CD4-positive, alpha-beta T cell treated with Interleukin-21 for 1 hour (primary cell): ENCODE results near the gene PLD4.

Experiments
- DNase-seq: peaks from one replicate; pipeline ENCODE4 v3.0.0-alpha.2; 2020

PLD4 gene

GRCh38 chr14:104976198-104977007, 51.7 kb downstream of the PLD4 start:
- peak; percentile 87 for DNase-seq

- no peak for DNase-seq
These were observed 52.5 kb downstream of the PLD4 start for GRCh38 chr14:104977008-104977680.

GRCh38 chr14:104977681-104978653, 53.3 kb downstream of the PLD4 start, which contains the start of gene AHNAK2:
TSS of gene AHNAK2 (minus strand) at chr14:104978374. CDS start at chr14:104978237, 137 bp downstream.
- peak; percentile 52 for DNase-seq

- DNase-seq = no peak
These were observed 54.3 kb downstream of the PLD4 start for GRCh38 chr14:104978746-104979691.

GRCh38 chr14:104979758-104980610, 55.3 kb downstream of the PLD4 start:
- no peak for DNase-seq

- no peak for DNase-seq
These were observed 56.2 kb downstream of the PLD4 start for GRCh38 chr14:104980611-104981531.

- DNase-seq = no peak
These were observed 57.2 kb downstream of the PLD4 start for GRCh38 chr14:104981699-104982541.

GRCh38 chr14:104982548-104983230, 58.0 kb downstream of the PLD4 start:
- DNase-seq = no peak
